ENCODE results near the gene DNAH2.

- TF ChIP-seq ATF3 (IDR thresholded peaks at IDR 0.05): no peak
- no peak for TF ChIP-seq CTCF (IDR thresholded peaks at IDR 0.05 in 2 of 3, conservative IDR thresholded peaks at IDR 0.05 in 1 of 3; ENCODE audit: borderline replicate concordance in 1 of 3, insufficient read depth in 1 of 3, low read depth in 2 of 3, low read length in 2 of 3)
- no peak for TF ChIP-seq ZNF274 (IDR thresholded peaks at IDR 0.05; ENCODE audit: low read depth, low read length)
- TF ChIP-seq EZH2 (IDR thresholded peaks at IDR 0.05): no peak
- TF ChIP-seq POLR2A (IDR thresholded peaks at IDR 0.05; ENCODE audit: borderline replicate concordance, extremely low read depth, insufficient read depth, insufficient read length): no peak
- no peak for TF ChIP-seq POLR2AphosphoS5 (IDR thresholded peaks at IDR 0.05; ENCODE audit: low read depth, low read length)
These were observed 120.0 kb downstream of the DNAH2 start for GRCh38 chr17:7837408-7838088.
